Keratinocyte (primary cell): Measurements from ENCODE around the gene GRP. TPM values are rescaled to one million over a fixed set of nuclear protein-coding genes. Genes with fewer than 3 reads are reported as not detected.

Experiments used
- DNase-seq: peaks from one replicate; pipeline ENCODE4 v3.0.0-alpha.2; 2011; ENCODE audit warnings: low read depth, missing footprints, low spot score
- FAIRE-seq: peaks from 2 replicates; lab custom pipeline; 2011; peaks lifted over from hg19 to GRCh38; lab: Jason Lieb, UNC
- H2AFZ ChIP-seq: 2 replicates; pipeline ENCODE4 v1.6.0; 2012; ENCODE audit warnings: low read length, control low read depth, inconsistent platforms; ENCODE audit not compliant: control insufficient read depth
- H3K27ac ChIP-seq: 2 replicates; pipeline ENCODE4 v1.5.1; 2011; ENCODE audit warnings: low read length; ENCODE audit not compliant: control insufficient read depth, insufficient read depth
- H3K27me3 ChIP-seq: 3 replicates; pipeline ENCODE4 v1.6.0; 2011; ENCODE audit warnings: low read length; ENCODE audit not compliant: control insufficient read depth, insufficient read depth; ENCODE audit errors: extremely low read depth
- H3K36me3 ChIP-seq, 2 experiments: 2 replicates in 1 of 2; 3 replicates in 1 of 2; pipeline ENCODE4 v1.5.1; 2011; ENCODE audit warnings: low read length in 2 of 2, mild to moderate bottlenecking in 1 of 2; ENCODE audit not compliant: control insufficient read depth in 2 of 2, insufficient read depth in 2 of 2; ENCODE audit errors: extremely low read depth in 1 of 2
- H3K4me1 ChIP-seq: 3 replicates; pipeline ENCODE4 v1.5.1; 2011; ENCODE audit warnings: low read length; ENCODE audit not compliant: control insufficient read depth, insufficient read depth; ENCODE audit errors: extremely low read depth
- H3K4me2 ChIP-seq: 3 replicates; pipeline ENCODE4 v1.6.0; 2011; ENCODE audit warnings: low read depth, low read length; ENCODE audit not compliant: control insufficient read depth, insufficient read depth; ENCODE audit errors: extremely low read depth
- H3K4me3 ChIP-seq, 3 experiments: fragments of 200-600 bp in 1 of 3; sonication (generic) in 1 of 3; 2 replicates in 2 of 3; 3 replicates in 1 of 3; pipeline ENCODE4 v1.5.1; 2011 to 2016; ENCODE audit warnings: low read length in 3 of 3, mild to moderate bottlenecking in 3 of 3, control low read depth in 2 of 3, inconsistent platforms in 1 of 3, low read depth in 1 of 3, mixed read lengths in 1 of 3, mixed run types in 1 of 3, moderate library complexity in 1 of 3; ENCODE audit not compliant: control insufficient read depth in 2 of 3, insufficient read depth in 2 of 3; ENCODE audit errors: extremely low read depth in 1 of 3
- H3K79me2 ChIP-seq: 2 replicates; pipeline ENCODE4 v1.6.0; 2012; ENCODE audit warnings: low read length; ENCODE audit not compliant: control insufficient read depth, insufficient read depth
- H3K9ac ChIP-seq: 3 replicates; pipeline ENCODE4 v1.6.0; 2011; ENCODE audit warnings: low read length; ENCODE audit not compliant: control insufficient read depth, insufficient read depth; ENCODE audit errors: extremely low read depth
- H3K9me1 ChIP-seq: 3 replicates; pipeline ENCODE4 v1.6.0; 2011; ENCODE audit warnings: low read length; ENCODE audit not compliant: control insufficient read depth, insufficient read depth; ENCODE audit errors: extremely low read depth
- H3K9me3 ChIP-seq: 2 replicates; pipeline ENCODE4 v1.5.1; 2012; ENCODE audit warnings: low read depth, low read length; ENCODE audit not compliant: control insufficient read depth
- H4K20me1 ChIP-seq: 3 replicates; pipeline ENCODE4 v1.6.0; 2011; ENCODE audit warnings: low read length; ENCODE audit not compliant: control insufficient read depth, insufficient read depth; ENCODE audit errors: extremely low read depth
- EZH2 ChIP-seq: IDR thresholded peaks from one replicate; pipeline ENCODE4 v1.6.1; 2012; ENCODE audit warnings: inconsistent platforms, mild to moderate bottlenecking, low read length, moderate library complexity
- dilution Hi-C: fragments of 300-500 bp; cut with MboI; formaldehyde crosslinking; loops from one replicate; pipeline ENCODE4 v1.7.0; 2020; ENCODE audit warnings: low sequenced_read_pairs; ENCODE audit not compliant: extremely low pct_ligation_motif_present
- polyA plus RNA-seq, 5 experiments: library from polyadenylated mRNA; depleted of rRNA in 3 of 5; stranded (reverse) in 3 of 5; stranded (forward) in 1 of 5; unstranded in 1 of 5; fragments of >200 nt; gene quantifications; 1 replicate in 1 of 5; 2 replicates in 3 of 5; 3 replicates in 1 of 5; pipeline versions ENCODE4 v1.2.1 to v1.2.3, GENCODE V29; 2011 to 2012; ENCODE audit warnings: missing spikeins in 2 of 5, low read depth in 1 of 5, low replicate concordance in 1 of 5
- TF ChIP-seq, protein P1 (sequence below), 3 experiments: IDR thresholded peaks in 1 of 3; conservative IDR thresholded peaks in 1 of 3; optimal IDR thresholded peaks in 1 of 3; 2 replicates in 2 of 3; 3 replicates in 1 of 3; pipeline versions ENCODE3 to v1.5.1; 2011; ENCODE audit warnings: low read length in 3 of 3, mild to moderate bottlenecking in 3 of 3, moderate library complexity in 2 of 3, control low read depth in 1 of 3, inconsistent platforms in 1 of 3; ENCODE audit not compliant: insufficient read depth in 2 of 3; ENCODE audit errors: extremely low read depth in 1 of 3

Gene GRP
- polyA plus RNA-seq, 1 donor (not counting 4 experiments of a cell fraction or from before 2014, with no cell fraction given) = not detected

- Histone ChIP-seq H3K9me3 (no peaks in the 10 kb centered on the region), H3K4me2 (no peak overlapping the region), H3K4me1 (no peaks in the 10 kb centered on the region), H4K20me1 (no peaks in the 10 kb centered on the region), H3K9ac (no peak overlapping the region), H3K4me3 (no peak overlapping the region), H3K9me1 (no peaks in the 10 kb centered on the region), H3K36me3 (no peaks in the 10 kb centered on the region), H3K27ac (no peak overlapping the region), H3K79me2 (no peaks in the 10 kb centered on the region), H2AFZ (no peak overlapping the region), H3K27me3 (peaks cover 15% of the 10 kb centered on the region)
- TF ChIP-seq, protein P1, sequence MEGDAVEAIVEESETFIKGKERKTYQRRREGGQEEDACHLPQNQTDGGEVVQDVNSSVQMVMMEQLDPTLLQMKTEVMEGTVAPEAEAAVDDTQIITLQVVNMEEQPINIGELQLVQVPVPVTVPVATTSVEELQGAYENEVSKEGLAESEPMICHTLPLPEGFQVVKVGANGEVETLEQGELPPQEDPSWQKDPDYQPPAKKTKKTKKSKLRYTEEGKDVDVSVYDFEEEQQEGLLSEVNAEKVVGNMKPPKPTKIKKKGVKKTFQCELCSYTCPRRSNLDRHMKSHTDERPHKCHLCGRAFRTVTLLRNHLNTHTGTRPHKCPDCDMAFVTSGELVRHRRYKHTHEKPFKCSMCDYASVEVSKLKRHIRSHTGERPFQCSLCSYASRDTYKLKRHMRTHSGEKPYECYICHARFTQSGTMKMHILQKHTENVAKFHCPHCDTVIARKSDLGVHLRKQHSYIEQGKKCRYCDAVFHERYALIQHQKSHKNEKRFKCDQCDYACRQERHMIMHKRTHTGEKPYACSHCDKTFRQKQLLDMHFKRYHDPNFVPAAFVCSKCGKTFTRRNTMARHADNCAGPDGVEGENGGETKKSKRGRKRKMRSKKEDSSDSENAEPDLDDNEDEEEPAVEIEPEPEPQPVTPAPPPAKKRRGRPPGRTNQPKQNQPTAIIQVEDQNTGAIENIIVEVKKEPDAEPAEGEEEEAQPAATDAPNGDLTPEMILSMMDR (optimal IDR thresholded peaks at IDR 0.05 in 1 of 3, IDR thresholded peaks at IDR 0.05 in 1 of 3, conservative IDR thresholded peaks at IDR 0.05 in 1 of 3; ENCODE audit: extremely low read depth in 1 of 3, insufficient read depth in 2 of 3, low read length in 3 of 3) = peak in 2 of 3 experiments; percentile 45 to 60
- no peak for TF ChIP-seq EZH2
- no peak for DNase-seq
- dilution Hi-C loops = no loop called here
- FAIRE-seq = no peak
Measured at GRCh38 chr18:59200787-59201186, 19.2 kb upstream of the GRP start.

- dilution Hi-C loops = no loop called here
- no peak overlapping the region for H3K4me3 ChIP-seq
- DNase-seq = no peak
- no peak for FAIRE-seq
- no peak overlapping the region for H3K27ac ChIP-seq
- TF ChIP-seq, protein P1 (optimal IDR thresholded peaks at IDR 0.05 in 1 of 3, IDR thresholded peaks at IDR 0.05 in 1 of 3, conservative IDR thresholded peaks at IDR 0.05 in 1 of 3; ENCODE audit: extremely low read depth in 1 of 3, insufficient read depth in 2 of 3, low read length in 3 of 3) = no peak
- TF ChIP-seq EZH2 = no peak
- H3K79me2 ChIP-seq = no peaks in the 10 kb centered on the region
- no peaks in the 10 kb centered on the region for H3K9me3 ChIP-seq
- no peak overlapping the region for H3K9ac ChIP-seq
- H4K20me1 ChIP-seq = no peaks in the 10 kb centered on the region
- H2AFZ ChIP-seq = no peak overlapping the region
- peaks cover 15% of the 10 kb centered on the region for H3K27me3 ChIP-seq
- no peak overlapping the region for H3K4me2 ChIP-seq
- H3K36me3 ChIP-seq = no peaks in the 10 kb centered on the region
- H3K9me1 ChIP-seq = no peaks in the 10 kb centered on the region
- H3K4me1 ChIP-seq = no peaks in the 10 kb centered on the region
Measured at GRCh38 chr18:59202258-59202820, 17.6 kb upstream of the GRP start.
